ENCODE results near the gene NDRG2. TPM values are rescaled to one million over a fixed set of nuclear protein-coding genes. Genes with fewer than 3 reads are reported as not detected.
A peak's percentile ranks its signal among the peaks of the same experiment; 100 is the strongest.
"Not testable (repeated sequence)": the region's sequence is repeated elsewhere in the genome, so short reads cannot be mapped to it uniquely, and the experiment has no call there.

NDRG2 gene
- total and polyA plus RNA-seq, 7 donors = 328 to 2,087 (median 762) TPM

DNA sequence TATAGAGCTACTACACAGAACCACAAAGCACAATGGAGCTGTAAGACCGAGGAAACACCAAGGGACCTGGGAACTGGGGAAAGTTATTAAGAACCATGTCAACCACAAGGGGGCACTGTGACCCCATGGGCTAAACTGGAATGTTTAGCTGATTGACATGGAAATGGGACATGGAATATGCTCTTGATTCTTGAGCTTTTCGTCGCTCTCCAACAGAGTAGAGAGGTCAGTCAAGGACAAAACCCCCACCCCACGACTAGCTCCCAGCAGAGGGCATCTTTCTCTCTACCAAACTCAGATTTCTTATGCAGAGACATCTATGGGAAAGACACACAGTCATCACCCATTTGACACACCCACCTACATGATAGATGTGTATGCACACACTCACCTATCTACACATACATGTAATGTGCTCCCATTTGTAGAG lies 10.1 kb downstream of the NDRG2 start:
- intact Hi-C loops (cut with DNase I) = loop anchor here (1.0 to 5.0 kb wide), 4 partner anchors 25 to 90 kb away; no protein-coding TSS in a partner anchor
- H3K36me3 ChIP-seq (ENCODE audit: insufficient read depth in 1 of 2, low read depth in 1 of 2) = peaks cover 2 to 38% of the 10 kb centered on the region in 2 donors
- ATAC-seq (peak; percentile 74 to 86 (median 82)), DNase-seq (peak; percentile 81 to 90)
- peak overlapping the region; percentile 23 for H3K4me3 ChIP-seq
- H3K27ac ChIP-seq = peak overlapping the region; percentile 63
- no peaks in the 10 kb centered on the region for H3K27me3 ChIP-seq (ENCODE audit: insufficient read depth in 3 of 3, low read length in 2 of 3)
- no peaks in the 10 kb centered on the region for H3K9me3 ChIP-seq
- peaks cover 54% of the 10 kb centered on the region for H3K4me1 ChIP-seq
- TF ChIP-seq, protein P1, sequence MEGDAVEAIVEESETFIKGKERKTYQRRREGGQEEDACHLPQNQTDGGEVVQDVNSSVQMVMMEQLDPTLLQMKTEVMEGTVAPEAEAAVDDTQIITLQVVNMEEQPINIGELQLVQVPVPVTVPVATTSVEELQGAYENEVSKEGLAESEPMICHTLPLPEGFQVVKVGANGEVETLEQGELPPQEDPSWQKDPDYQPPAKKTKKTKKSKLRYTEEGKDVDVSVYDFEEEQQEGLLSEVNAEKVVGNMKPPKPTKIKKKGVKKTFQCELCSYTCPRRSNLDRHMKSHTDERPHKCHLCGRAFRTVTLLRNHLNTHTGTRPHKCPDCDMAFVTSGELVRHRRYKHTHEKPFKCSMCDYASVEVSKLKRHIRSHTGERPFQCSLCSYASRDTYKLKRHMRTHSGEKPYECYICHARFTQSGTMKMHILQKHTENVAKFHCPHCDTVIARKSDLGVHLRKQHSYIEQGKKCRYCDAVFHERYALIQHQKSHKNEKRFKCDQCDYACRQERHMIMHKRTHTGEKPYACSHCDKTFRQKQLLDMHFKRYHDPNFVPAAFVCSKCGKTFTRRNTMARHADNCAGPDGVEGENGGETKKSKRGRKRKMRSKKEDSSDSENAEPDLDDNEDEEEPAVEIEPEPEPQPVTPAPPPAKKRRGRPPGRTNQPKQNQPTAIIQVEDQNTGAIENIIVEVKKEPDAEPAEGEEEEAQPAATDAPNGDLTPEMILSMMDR (IDR thresholded peaks at IDR 0.05) = peak; percentile 99
- 0 to 1% (median 1%) methylated on average over 4 of the region's 4 CpGs for WGBS, 3 donors

DNA sequence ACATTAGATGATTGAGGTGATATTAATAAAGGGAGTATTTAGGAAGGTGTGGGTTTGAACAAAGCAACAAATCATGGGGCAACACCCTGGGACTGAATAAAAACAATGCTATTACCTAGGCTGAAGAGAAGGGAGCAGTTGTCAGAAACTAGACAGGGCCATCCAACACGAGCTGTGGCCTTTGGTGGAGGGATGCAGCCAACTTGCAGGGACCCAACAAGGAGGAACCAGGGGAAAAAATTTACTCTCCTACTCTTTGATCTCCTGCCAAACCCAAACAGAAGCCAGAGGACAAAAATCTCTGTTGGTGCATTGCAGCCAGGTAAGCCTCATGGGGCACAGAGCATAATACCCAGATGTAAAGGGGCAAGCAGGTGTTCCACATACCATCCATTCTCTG lies 13.7 kb downstream of the NDRG2 start:
- Histone ChIP-seq H3K27me3 (ENCODE audit: insufficient read depth in 3 of 3, low read length in 2 of 3) (no peaks in the 10 kb centered on the region), H3K9me3 (no peaks in the 10 kb centered on the region), H3K4me1 (peaks cover 19% of the 10 kb centered on the region), H3K36me3 (ENCODE audit: insufficient read depth in 1 of 2, low read depth in 1 of 2) (peaks cover 0 to 2% of the 10 kb centered on the region in 2 donors), H3K4me3 (no peak overlapping the region), H3K27ac (no peak overlapping the region)
- ATAC-seq (no peak), DNase-seq (no peak)
- 73 to 79% (median 73%) methylated on average over 1 of the region's 1 CpG for WGBS, 3 donors
- TF ChIP-seq, protein P1 (IDR thresholded peaks at IDR 0.05) = no peak
- intact Hi-C loops (cut with DNase I) = no loop called here

DNA sequence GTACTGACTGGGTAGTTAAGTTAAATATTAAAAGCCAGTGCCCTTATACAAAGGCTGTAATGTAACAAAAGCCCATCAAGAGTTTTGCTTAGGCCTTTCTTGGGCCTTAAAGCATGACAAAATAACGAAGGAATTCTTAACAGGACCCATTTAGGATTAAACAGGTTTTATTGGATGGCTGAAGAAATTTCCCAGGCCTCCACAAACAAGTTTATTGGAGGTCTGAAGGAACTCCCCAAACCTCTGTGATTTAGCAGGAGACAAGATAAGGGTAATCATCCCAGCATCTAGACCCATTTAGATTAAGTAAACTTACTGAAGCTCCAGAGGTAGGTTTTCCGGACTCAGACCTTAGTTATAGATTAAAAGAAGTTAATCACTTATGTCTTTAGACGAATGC lies 15.1 kb downstream of the NDRG2 start:
- H3K9me3 ChIP-seq; intact Hi-C loops (cut with DNase I); H3K36me3 ChIP-seq (ENCODE audit: insufficient read depth in 1 of 2, low read depth in 1 of 2); H3K4me1 ChIP-seq; H3K27ac ChIP-seq; H3K27me3 ChIP-seq (ENCODE audit: insufficient read depth in 3 of 3, low read length in 2 of 3); H3K4me3 ChIP-seq; ATAC-seq; DNase-seq: not testable (repeated sequence)
- 73 to 77% (median 74%) methylated on average over 3 of the region's 3 CpGs for WGBS, 3 donors

DNA sequence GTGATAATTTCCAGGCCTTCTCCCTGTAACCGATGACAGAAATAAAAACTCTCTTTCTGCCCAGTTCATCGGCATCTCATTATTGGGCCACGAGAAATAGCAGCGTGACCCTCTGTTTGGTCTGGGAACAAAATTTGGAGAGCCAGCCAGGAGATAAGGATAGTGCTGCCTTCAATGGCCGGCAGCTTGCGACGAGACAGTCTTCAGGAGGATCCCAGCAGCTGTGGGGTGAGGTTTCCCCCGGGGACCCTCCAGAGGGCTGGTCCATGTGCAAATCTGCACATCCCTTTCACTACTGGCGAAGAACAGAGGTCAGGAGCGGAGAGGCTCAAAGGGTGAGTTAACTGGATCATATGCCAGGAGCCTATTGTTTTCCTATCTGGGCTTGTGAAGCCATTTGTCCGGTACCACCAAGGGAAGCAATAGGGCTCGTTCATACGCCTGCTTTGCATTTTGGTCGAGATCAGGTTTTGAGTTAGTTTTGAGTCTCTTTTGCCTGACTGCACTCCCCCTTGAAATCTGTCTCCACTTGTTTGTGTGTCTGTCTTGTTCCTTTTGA lies 21.0 kb downstream of the NDRG2 start:
- peak in 1 of 2 donors; percentile 63 for DNase-seq

DNA sequence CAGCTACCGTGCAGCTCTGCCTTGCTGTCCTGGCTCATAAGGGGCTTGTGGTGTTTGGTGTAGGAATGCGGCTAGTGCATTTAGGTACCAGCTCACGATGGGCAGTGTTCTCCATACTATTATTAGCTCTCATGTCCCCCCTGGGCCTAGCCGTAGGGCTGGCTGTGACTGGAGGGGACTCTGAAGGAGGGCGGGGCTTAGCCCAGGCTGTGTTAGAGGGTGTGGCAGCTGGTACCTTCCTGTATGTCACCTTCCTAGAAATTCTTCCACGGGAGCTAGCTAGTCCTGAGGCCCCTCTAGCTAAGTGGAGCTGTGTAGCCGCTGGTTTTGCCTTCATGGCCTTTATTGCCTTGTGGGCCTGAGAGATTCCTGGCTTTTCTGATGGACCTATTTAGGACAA lies 23.6 kb downstream of the NDRG2 start:
- Histone ChIP-seq H3K27ac (no peak overlapping the region), H3K4me3 (no peak overlapping the region), H3K9me3 (no peaks in the 10 kb centered on the region), H3K4me1 (no peaks in the 10 kb centered on the region), H3K36me3 (ENCODE audit: insufficient read depth in 1 of 2, low read depth in 1 of 2) (peaks cover 0 to 15% of the 10 kb centered on the region in 2 donors), H3K27me3 (ENCODE audit: insufficient read depth in 3 of 3, low read length in 2 of 3) (no peaks in the 10 kb centered on the region)
- WGBS, 3 donors = 71 to 76% (median 72%) methylated on average over 7 of the region's 7 CpGs
- no peak for DNase-seq
- TF ChIP-seq, protein P1 (IDR thresholded peaks at IDR 0.05) = no peak
- intact Hi-C loops (cut with DNase I) = loop anchor here in 1 of 2 donors (5.0 kb wide), 1 partner anchor 51 kb away; no protein-coding TSS in a partner anchor
- no peak for ATAC-seq

More for the DNA sequence above, 21.0 kb downstream of the NDRG2 start:
- WGBS, 3 donors = 71 to 76% (median 72%) methylated on average over 14 of the region's 14 CpGs
- TF ChIP-seq, protein P1 (IDR thresholded peaks at IDR 0.05) = no peak
- H3K27me3 ChIP-seq (ENCODE audit: insufficient read depth in 3 of 3, low read length in 2 of 3) = no peaks in the 10 kb centered on the region
- no peaks in the 10 kb centered on the region for H3K36me3 ChIP-seq (ENCODE audit: insufficient read depth in 1 of 2, low read depth in 1 of 2)
- no peaks in the 10 kb centered on the region for H3K9me3 ChIP-seq
- no peak overlapping the region for H3K4me3 ChIP-seq
- ATAC-seq = peak in 1 of 4 donors; percentile 43
- intact Hi-C loops (cut with DNase I) = loop anchor here in 1 of 2 donors (5.0 kb wide), 1 partner anchor 48 kb away; no protein-coding TSS in a partner anchor
- no peaks in the 10 kb centered on the region for H3K4me1 ChIP-seq
- no peak overlapping the region for H3K27ac ChIP-seq

Measured in psoas muscle (tissue), 8 donors.